SK-N-MC (cell line): ENCODE measurements around the gene TFDP2.
A peak's percentile ranks its signal among the peaks of the same experiment; 100 is the strongest.

Experiments used
- DNase-seq: peaks from one replicate; pipeline ENCODE4 v3.0.0-alpha.2; 2011; ENCODE audit warnings: low read depth, low spot score
- H3K27ac ChIP-seq: fragments of 200-600 bp; sonication (generic); 2 replicates; pipeline ENCODE4 v1.5.1; 2016; ENCODE audit warnings: mixed run types
- H3K36me3 ChIP-seq: fragments of 200-600 bp; sonication (generic); 2 replicates; pipeline ENCODE4 v1.6.1; 2017; ENCODE audit warnings: antibody characterized with exemption, low read length, mixed read lengths; ENCODE audit not compliant: insufficient read depth
- H3K4me3 ChIP-seq: fragments of 200-600 bp; sonication (generic); 2 replicates; pipeline ENCODE4 v1.5.1; 2016
- H3K9ac ChIP-seq: fragments of 200-600 bp; sonication (generic); 2 replicates; pipeline ENCODE4 v1.8.0; 2017; ENCODE audit warnings: mixed run types, mixed read lengths; ENCODE audit not compliant: insufficient read length
- H3K9me3 ChIP-seq: fragments of 200-600 bp; sonication (generic); 2 replicates; pipeline ENCODE4 v1.6.1; 2017; ENCODE audit warnings: low read depth, mild to moderate bottlenecking, antibody characterized with exemption, low read length, moderate library complexity, mixed read lengths
- EZH2 ChIP-seq: fragments of 200-600 bp; sonication (generic); IDR thresholded peaks from one replicate; pipeline ENCODE4 v1.6.1; 2017; ENCODE audit warnings: antibody characterized with exemption
- FOXP2 ChIP-seq: optimal IDR thresholded peaks from 2 replicates; pipeline ENCODE3; 2011; ENCODE audit warnings: mild to moderate bottlenecking, moderate library complexity; ENCODE audit not compliant: insufficient read depth; ENCODE audit errors: extremely low read length, control extremely low read depth
- POLR2AphosphoS5 ChIP-seq: IDR thresholded peaks from 2 replicates; pipeline ENCODE4 v1.6.1; 2012; ENCODE audit warnings: mild to moderate bottlenecking, low read depth, low read length, borderline replicate concordance

TFDP2 gene

GRCh38 chr3:141955175-141955574 lies 194.2 kb downstream of the TFDP2 start:
- Histone ChIP-seq H3K9ac (no peak overlapping the region), H3K4me3 (no peak overlapping the region), H3K9me3 (no peaks in the 10 kb centered on the region), H3K27ac (peak overlapping the region; percentile 26; the same call in 1 of the 2 replicates), H3K36me3 (peaks cover 46% of the 10 kb centered on the region)
- TF ChIP-seq POLR2AphosphoS5 (no peak), FOXP2 (no peak), EZH2 (no peak)
- no peak for DNase-seq

DNA sequence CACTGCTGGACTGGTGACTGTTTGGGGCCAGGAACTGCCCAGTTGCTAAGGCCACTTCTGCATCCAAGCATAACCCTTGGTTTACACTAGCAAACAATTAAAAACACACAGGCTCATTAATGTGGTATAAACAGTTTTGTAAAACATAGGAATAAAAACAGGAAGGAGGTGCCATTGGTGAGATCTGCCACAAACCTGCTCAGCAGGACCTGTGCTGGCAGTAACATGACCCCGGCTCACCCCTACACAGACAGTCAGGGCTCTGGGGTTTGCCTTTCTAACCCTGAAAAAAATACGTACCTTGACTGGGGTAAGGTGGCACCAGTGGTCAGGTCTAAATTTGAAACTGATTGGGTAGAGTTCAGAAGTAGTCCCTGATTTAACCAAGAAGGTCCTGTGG lies 196.7 kb downstream of the TFDP2 start:
- TF ChIP-seq POLR2AphosphoS5, result no peak
- no peak for TF ChIP-seq EZH2
- TF ChIP-seq FOXP2, result no peak
- no peak overlapping the region for H3K9ac ChIP-seq
- H3K4me3 ChIP-seq, result no peak overlapping the region
- H3K9me3 ChIP-seq, result no peaks in the 10 kb centered on the region
- DNase-seq, result no peak
- peaks cover 24% of the 10 kb centered on the region for H3K36me3 ChIP-seq
- no peak overlapping the region for H3K27ac ChIP-seq

DNA sequence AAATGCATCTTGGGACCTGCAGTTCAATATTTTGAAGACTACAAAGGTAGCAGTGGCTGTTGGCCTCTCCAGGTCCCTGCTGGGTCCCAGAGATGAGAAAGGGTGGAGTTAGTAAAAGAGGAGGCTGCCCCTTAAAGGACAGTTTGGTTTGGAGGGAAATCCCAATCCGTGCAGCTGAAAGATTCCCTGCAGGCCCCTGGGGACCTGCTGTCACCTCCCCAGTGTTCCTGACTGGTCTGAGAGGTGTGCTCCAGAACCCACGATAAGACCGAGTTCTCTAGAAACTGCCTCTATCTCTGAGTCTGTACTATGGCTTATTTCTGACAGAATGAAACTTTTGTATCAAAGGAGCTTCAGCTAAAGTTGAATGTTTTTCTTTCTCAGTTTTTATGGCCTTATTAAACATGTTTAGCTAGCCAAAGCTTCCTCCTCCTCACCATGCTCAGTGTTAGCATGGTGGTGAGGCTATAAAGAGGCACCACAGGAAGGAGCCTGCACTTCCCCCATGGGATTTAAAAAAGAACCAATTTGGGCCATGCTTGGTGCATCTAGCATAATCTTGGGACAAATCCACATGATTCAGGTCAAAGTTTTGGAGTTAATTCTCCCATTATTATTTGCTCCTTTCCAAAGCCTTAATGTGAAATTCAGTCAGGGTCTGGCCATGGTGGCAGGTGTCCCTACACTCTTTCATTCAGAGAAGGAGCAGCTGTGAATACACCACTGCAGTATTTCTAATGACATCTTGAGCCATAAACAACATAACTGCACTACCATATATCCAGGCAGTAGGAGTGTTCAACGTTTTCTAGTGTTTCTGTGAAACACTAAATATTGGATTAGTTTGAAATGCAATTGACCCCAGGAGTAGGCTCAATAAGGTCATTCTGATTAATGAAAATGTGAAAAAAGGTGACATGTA lies 198.5 kb downstream of the TFDP2 start:
- Histone ChIP-seq H3K9ac (no peak overlapping the region), H3K27ac (no peak overlapping the region), H3K9me3 (no peaks in the 10 kb centered on the region), H3K4me3 (no peak overlapping the region), H3K36me3 (peaks cover 13% of the 10 kb centered on the region)
- no peak for DNase-seq
- no peak for TF ChIP-seq EZH2
- TF ChIP-seq FOXP2, result no peak
- no peak for TF ChIP-seq POLR2AphosphoS5

- no peak for TF ChIP-seq POLR2AphosphoS5
- H3K4me3 ChIP-seq, result no peak overlapping the region
- peaks cover 10% of the 10 kb centered on the region for H3K36me3 ChIP-seq
- DNase-seq, result no peak
- H3K9ac ChIP-seq, result no peak overlapping the region
- no peak overlapping the region for H3K27ac ChIP-seq
- no peaks in the 10 kb centered on the region for H3K9me3 ChIP-seq
Measured at GRCh38 chr3:141949972-141950371, 199.4 kb downstream of the TFDP2 start.

- TF ChIP-seq EZH2, result no peak
- no peak for TF ChIP-seq FOXP2
- TF ChIP-seq POLR2AphosphoS5, result no peak
- Histone ChIP-seq H3K9me3 (no peaks in the 10 kb centered on the region), H3K27ac (no peak overlapping the region), H3K4me3 (no peak overlapping the region), H3K36me3 (peaks cover 10% of the 10 kb centered on the region), H3K9ac (no peak overlapping the region)
- DNase-seq, result no peak
Measured at GRCh38 chr3:141949399-141949798, 199.9 kb downstream of the TFDP2 start.

DNA sequence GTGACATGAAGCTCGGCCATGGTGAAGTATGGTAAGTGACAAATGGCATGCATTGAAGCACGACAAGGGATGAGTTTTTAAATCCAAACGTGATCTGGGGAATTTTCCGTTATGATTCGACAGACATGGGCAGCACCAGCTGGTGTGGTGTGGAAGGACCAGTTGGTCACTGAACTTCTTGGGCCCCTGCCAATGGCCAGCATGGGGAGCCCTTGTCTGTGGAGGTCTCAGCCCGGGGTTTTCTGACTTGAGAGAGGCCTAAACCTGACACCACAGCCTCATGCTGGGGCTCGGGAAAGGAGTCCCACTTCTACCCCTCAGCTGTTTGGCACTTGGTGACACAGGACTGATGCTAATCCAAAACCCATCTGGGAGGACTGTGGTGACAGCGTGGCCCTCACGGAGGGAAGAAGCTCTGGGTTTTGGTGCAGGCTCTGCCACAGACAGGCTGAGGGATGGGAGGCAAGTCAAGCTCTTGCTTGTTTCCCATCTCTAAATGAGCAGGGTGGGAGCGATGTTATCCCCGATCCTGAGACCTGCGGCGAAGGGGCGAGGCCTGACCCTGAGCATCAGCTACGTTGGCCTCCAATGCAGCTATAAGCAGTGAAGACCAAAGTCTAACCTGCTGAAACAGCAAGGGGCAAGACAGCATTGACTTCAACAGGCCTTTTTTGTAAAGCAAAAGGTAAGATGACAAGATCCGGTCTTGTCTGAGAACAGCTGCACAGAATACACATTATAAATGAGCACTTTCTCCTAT lies 203.4 kb downstream of the TFDP2 start:
- Histone ChIP-seq H3K9me3 (no peaks in the 10 kb centered on the region), H3K9ac (no peak overlapping the region)

DNA sequence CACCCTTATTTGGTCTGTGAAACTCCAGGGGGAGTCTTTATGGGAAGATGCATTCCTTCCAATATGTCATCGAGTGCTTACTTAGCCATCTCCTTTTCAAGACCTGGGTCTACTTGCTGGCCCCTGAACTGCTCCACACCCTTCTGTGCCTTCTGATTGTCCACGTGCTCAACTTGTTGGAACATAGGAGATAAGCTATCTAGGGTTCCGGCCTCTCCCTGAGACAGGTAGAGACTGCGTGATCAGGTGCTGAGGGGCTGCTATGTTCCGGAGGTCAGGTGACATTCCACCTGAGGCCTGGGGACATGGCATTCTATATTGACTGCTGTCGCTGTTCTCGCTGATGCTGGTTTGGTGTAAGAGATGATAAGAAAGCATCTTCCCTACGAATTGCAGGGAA lies 207.3 kb downstream of the TFDP2 start:
- TF ChIP-seq FOXP2, result no peak
- no peak for TF ChIP-seq EZH2
- H3K27ac ChIP-seq, result no peak overlapping the region
- no peak overlapping the region for H3K4me3 ChIP-seq
- no peaks in the 10 kb centered on the region for H3K36me3 ChIP-seq
- no peak overlapping the region for H3K9ac ChIP-seq
- no peak for DNase-seq
- no peaks in the 10 kb centered on the region for H3K9me3 ChIP-seq

More for the DNA sequence above, 203.4 kb downstream of the TFDP2 start:
- Histone ChIP-seq H3K27ac (no peak overlapping the region), H3K36me3 (no peaks in the 10 kb centered on the region), H3K4me3 (no peak overlapping the region)
- no peak for DNase-seq
- TF ChIP-seq FOXP2 (no peak), POLR2AphosphoS5 (no peak), EZH2 (no peak)

- DNase-seq, result no peak
- Histone ChIP-seq H3K27ac (no peak overlapping the region), H3K36me3 (no peaks in the 10 kb centered on the region), H3K9ac (no peak overlapping the region), H3K4me3 (no peak overlapping the region), H3K9me3 (no peaks in the 10 kb centered on the region)
- TF ChIP-seq POLR2AphosphoS5, result no peak
- TF ChIP-seq FOXP2, result no peak
- TF ChIP-seq EZH2, result no peak
Measured at GRCh38 chr3:141941093-141941492, 208.3 kb downstream of the TFDP2 start.
